Caki2 (cell line): ENCODE measurements around the gene GRK5. TPM values are rescaled to one million over a fixed set of nuclear protein-coding genes. Genes with fewer than 3 reads are reported as not detected.

ENCODE experiments used
- DNase-seq: peaks from one replicate; pipeline ENCODE4 v3.0.0-alpha.2; 2015; ENCODE audit warnings: low read depth
- in situ Hi-C: cut with HindIII; loops from 2 replicates; pipeline ENCODE4 v1.10.0; 2016; ENCODE audit warnings: low sequenced_read_pairs, low pct_unique_long_range_greater_than_20kb, mixed read lengths
- total RNA-seq: library from RNA; depleted of rRNA; stranded (reverse); fragments of >200 nt; shearing (Covaris generic); gene quantifications from 2 replicates; pipeline ENCODE4 v1.2.3, GENCODE V29; 2014; ENCODE audit warnings: low replicate concordance

Gene GRK5
- total RNA-seq, 1 experiment from 2014 or later = 0.61 TPM

- no peak for DNase-seq
- in situ Hi-C loops = no loop called here
These were observed 148.6 kb downstream of the GRK5 start for GRCh38 chr10:119355930-119356329.

GRCh38 chr10:119357412-119358151 is 150.2 kb downstream of the GRK5 start:
- in situ Hi-C loops = no loop called here
- DNase-seq = no peak

- in situ Hi-C loops = no loop called here
These were observed 150.8 kb downstream of the GRK5 start for GRCh38 chr10:119358152-119358512.

GRCh38 chr10:119358567-119358966 is 151.2 kb downstream of the GRK5 start:
- in situ Hi-C loops = no loop called here
- DNase-seq = no peak

More at GRCh38 chr10:119358152-119358512, 150.8 kb downstream of the GRK5 start:
- DNase-seq = no peak

- in situ Hi-C loops = no loop called here
These were observed 151.7 kb downstream of the GRK5 start for GRCh38 chr10:119359025-119359424.

GRCh38 chr10:119360181-119360921 is 153.0 kb downstream of the GRK5 start:
- DNase-seq = no peak
- in situ Hi-C loops = no loop called here

More at GRCh38 chr10:119359025-119359424, 151.7 kb downstream of the GRK5 start:
- DNase-seq = no peak

GRCh38 chr10:119361037-119361436 is 153.7 kb downstream of the GRK5 start:
- DNase-seq = no peak
- in situ Hi-C loops = no loop called here

- in situ Hi-C loops = no loop called here
- no peak for DNase-seq
These were observed 154.8 kb downstream of the GRK5 start for GRCh38 chr10:119362122-119362521.

- in situ Hi-C loops = no loop called here
- DNase-seq = no peak
These were observed 157.6 kb downstream of the GRK5 start for GRCh38 chr10:119364645-119365600.

GRCh38 chr10:119365773-119366599 is 158.6 kb downstream of the GRK5 start:
- in situ Hi-C loops = no loop called here
- no peak for DNase-seq

GRCh38 chr10:119367841-119368549 is 160.6 kb downstream of the GRK5 start:
- DNase-seq = no peak
- in situ Hi-C loops = no loop called here

GRCh38 chr10:119368581-119368980 is 161.2 kb downstream of the GRK5 start:
- in situ Hi-C loops = no loop called here

GRCh38 chr10:119368991-119369869 is 161.9 kb downstream of the GRK5 start:
- DNase-seq = no peak
- in situ Hi-C loops = no loop called here

More at GRCh38 chr10:119368581-119368980, 161.2 kb downstream of the GRK5 start:
- no peak for DNase-seq

GRCh38 chr10:119370111-119370741 is 162.9 kb downstream of the GRK5 start:
- DNase-seq = no peak
- in situ Hi-C loops = no loop called here

- in situ Hi-C loops = no loop called here
- no peak for DNase-seq
These were observed 163.8 kb downstream of the GRK5 start for GRCh38 chr10:119370972-119371703.
